Measurements from ENCODE around the gene TMEM143. TPM values are rescaled to one million over a fixed set of nuclear protein-coding genes. Genes with fewer than 3 reads are reported as not detected.

TMEM143 gene
- total and polyA plus RNA-seq, 2 of the 8 experiments (the other 6 are each of a cell fraction or from before 2014, with no cell fraction given) = 14.2 to 19.1 TPM

DNA sequence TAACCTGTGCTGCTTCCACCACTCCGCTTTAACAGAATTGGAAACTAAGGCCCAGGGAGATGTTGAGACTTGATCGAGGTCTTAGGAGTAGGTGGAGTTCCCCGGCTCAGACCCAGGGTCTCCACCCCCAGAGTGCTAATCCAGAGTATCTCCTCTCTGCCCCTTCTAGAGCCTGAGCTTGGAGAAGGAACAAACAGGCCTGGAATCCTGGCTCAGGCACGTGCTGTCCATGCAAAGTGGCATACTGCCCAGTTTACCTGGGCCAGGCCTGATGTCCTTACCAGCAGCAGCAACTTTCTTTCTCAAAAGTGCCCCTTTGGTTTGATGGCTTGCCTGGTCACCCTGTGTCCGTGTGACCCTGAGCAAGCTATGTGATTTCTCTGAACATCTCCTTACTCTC, 4.1 kb upstream of the TMEM143 start (continued):
- TF ChIP-seq, protein P1, sequence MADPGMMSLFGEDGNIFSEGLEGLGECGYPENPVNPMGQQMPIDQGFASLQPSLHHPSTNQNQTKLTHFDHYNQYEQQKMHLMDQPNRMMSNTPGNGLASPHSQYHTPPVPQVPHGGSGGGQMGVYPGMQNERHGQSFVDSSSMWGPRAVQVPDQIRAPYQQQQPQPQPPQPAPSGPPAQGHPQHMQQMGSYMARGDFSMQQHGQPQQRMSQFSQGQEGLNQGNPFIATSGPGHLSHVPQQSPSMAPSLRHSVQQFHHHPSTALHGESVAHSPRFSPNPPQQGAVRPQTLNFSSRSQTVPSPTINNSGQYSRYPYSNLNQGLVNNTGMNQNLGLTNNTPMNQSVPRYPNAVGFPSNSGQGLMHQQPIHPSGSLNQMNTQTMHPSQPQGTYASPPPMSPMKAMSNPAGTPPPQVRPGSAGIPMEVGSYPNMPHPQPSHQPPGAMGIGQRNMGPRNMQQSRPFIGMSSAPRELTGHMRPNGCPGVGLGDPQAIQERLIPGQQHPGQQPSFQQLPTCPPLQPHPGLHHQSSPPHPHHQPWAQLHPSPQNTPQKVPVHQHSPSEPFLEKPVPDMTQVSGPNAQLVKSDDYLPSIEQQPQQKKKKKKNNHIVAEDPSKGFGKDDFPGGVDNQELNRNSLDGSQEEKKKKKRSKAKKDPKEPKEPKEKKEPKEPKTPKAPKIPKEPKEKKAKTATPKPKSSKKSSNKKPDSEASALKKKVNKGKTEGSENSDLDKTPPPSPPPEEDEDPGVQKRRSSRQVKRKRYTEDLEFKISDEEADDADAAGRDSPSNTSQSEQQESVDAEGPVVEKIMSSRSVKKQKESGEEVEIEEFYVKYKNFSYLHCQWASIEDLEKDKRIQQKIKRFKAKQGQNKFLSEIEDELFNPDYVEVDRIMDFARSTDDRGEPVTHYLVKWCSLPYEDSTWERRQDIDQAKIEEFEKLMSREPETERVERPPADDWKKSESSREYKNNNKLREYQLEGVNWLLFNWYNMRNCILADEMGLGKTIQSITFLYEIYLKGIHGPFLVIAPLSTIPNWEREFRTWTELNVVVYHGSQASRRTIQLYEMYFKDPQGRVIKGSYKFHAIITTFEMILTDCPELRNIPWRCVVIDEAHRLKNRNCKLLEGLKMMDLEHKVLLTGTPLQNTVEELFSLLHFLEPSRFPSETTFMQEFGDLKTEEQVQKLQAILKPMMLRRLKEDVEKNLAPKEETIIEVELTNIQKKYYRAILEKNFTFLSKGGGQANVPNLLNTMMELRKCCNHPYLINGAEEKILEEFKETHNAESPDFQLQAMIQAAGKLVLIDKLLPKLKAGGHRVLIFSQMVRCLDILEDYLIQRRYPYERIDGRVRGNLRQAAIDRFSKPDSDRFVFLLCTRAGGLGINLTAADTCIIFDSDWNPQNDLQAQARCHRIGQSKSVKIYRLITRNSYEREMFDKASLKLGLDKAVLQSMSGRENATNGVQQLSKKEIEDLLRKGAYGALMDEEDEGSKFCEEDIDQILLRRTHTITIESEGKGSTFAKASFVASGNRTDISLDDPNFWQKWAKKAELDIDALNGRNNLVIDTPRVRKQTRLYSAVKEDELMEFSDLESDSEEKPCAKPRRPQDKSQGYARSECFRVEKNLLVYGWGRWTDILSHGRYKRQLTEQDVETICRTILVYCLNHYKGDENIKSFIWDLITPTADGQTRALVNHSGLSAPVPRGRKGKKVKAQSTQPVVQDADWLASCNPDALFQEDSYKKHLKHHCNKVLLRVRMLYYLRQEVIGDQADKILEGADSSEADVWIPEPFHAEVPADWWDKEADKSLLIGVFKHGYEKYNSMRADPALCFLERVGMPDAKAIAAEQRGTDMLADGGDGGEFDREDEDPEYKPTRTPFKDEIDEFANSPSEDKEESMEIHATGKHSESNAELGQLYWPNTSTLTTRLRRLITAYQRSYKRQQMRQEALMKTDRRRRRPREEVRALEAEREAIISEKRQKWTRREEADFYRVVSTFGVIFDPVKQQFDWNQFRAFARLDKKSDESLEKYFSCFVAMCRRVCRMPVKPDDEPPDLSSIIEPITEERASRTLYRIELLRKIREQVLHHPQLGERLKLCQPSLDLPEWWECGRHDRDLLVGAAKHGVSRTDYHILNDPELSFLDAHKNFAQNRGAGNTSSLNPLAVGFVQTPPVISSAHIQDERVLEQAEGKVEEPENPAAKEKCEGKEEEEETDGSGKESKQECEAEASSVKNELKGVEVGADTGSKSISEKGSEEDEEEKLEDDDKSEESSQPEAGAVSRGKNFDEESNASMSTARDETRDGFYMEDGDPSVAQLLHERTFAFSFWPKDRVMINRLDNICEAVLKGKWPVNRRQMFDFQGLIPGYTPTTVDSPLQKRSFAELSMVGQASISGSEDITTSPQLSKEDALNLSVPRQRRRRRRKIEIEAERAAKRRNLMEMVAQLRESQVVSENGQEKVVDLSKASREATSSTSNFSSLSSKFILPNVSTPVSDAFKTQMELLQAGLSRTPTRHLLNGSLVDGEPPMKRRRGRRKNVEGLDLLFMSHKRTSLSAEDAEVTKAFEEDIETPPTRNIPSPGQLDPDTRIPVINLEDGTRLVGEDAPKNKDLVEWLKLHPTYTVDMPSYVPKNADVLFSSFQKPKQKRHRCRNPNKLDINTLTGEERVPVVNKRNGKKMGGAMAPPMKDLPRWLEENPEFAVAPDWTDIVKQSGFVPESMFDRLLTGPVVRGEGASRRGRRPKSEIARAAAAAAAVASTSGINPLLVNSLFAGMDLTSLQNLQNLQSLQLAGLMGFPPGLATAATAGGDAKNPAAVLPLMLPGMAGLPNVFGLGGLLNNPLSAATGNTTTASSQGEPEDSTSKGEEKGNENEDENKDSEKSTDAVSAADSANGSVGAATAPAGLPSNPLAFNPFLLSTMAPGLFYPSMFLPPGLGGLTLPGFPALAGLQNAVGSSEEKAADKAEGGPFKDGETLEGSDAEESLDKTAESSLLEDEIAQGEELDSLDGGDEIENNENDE (IDR thresholded peaks at IDR 0.05; ENCODE audit: insufficient replicate concordance, low read length) = no peak
- TF ChIP-seq KDM1A (IDR thresholded peaks at IDR 0.05; ENCODE audit: borderline replicate concordance, low read length) = no peak
- no peak for TF ChIP-seq BACH1 (IDR thresholded peaks at IDR 0.05; ENCODE audit: low read length)
- TF ChIP-seq EGR1 (IDR thresholded peaks at IDR 0.05; ENCODE audit: borderline replicate concordance, low read depth, low read length) = no peak
- TF ChIP-seq, protein P2, sequence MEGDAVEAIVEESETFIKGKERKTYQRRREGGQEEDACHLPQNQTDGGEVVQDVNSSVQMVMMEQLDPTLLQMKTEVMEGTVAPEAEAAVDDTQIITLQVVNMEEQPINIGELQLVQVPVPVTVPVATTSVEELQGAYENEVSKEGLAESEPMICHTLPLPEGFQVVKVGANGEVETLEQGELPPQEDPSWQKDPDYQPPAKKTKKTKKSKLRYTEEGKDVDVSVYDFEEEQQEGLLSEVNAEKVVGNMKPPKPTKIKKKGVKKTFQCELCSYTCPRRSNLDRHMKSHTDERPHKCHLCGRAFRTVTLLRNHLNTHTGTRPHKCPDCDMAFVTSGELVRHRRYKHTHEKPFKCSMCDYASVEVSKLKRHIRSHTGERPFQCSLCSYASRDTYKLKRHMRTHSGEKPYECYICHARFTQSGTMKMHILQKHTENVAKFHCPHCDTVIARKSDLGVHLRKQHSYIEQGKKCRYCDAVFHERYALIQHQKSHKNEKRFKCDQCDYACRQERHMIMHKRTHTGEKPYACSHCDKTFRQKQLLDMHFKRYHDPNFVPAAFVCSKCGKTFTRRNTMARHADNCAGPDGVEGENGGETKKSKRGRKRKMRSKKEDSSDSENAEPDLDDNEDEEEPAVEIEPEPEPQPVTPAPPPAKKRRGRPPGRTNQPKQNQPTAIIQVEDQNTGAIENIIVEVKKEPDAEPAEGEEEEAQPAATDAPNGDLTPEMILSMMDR (IDR thresholded peaks at IDR 0.05; ENCODE audit: control extremely low read depth in 1 of 3, insufficient read depth in 1 of 3, low read depth in 1 of 3, low read length in 3 of 3) = no peak
- no peak for TF ChIP-seq TAF7 (optimal IDR thresholded peaks at IDR 0.05; ENCODE audit: borderline replicate concordance, low read depth, low read length)
- TF ChIP-seq, protein P3, sequence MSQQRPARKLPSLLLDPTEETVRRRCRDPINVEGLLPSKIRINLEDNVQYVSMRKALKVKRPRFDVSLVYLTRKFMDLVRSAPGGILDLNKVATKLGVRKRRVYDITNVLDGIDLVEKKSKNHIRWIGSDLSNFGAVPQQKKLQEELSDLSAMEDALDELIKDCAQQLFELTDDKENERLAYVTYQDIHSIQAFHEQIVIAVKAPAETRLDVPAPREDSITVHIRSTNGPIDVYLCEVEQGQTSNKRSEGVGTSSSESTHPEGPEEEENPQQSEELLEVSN (IDR thresholded peaks at IDR 0.05) = no peak
